ENCODE measurements around the gene AQP12A.

DNA sequence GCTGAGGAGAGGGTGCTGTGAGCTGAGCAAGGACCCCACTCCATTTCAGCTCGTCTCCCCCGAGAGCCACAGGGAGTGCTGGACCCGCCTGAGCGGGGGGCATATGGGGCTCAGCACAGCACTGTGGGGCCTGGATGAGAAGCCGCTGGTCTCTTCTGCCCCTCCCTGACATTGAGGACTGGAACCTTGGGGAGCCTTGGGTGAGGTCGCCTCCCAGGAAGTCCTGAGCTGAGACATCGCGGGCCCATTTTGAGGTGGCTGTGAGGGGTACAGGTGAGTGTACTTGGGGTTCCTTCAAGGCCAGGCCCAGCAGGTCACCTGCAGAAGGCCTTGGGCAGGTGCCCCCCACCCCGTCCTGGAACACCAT lies 3.1 kb upstream of the AQP12A start:
- TF ChIP-seq, protein P1, sequence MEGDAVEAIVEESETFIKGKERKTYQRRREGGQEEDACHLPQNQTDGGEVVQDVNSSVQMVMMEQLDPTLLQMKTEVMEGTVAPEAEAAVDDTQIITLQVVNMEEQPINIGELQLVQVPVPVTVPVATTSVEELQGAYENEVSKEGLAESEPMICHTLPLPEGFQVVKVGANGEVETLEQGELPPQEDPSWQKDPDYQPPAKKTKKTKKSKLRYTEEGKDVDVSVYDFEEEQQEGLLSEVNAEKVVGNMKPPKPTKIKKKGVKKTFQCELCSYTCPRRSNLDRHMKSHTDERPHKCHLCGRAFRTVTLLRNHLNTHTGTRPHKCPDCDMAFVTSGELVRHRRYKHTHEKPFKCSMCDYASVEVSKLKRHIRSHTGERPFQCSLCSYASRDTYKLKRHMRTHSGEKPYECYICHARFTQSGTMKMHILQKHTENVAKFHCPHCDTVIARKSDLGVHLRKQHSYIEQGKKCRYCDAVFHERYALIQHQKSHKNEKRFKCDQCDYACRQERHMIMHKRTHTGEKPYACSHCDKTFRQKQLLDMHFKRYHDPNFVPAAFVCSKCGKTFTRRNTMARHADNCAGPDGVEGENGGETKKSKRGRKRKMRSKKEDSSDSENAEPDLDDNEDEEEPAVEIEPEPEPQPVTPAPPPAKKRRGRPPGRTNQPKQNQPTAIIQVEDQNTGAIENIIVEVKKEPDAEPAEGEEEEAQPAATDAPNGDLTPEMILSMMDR (IDR thresholded peaks at IDR 0.05): no peak
- no peak for TF ChIP-seq POLR2A (IDR thresholded peaks at IDR 0.05)
